NCI-H524 treated with DMSO at 0.1 percent for 48 hours (cell line): ENCODE measurements around the gene RGS8.

Experiments
- DNase-seq: peaks from one replicate; lab custom pipeline; 2025; lab: John Stamatoyannopoulos, UW

RGS8 gene

DNA sequence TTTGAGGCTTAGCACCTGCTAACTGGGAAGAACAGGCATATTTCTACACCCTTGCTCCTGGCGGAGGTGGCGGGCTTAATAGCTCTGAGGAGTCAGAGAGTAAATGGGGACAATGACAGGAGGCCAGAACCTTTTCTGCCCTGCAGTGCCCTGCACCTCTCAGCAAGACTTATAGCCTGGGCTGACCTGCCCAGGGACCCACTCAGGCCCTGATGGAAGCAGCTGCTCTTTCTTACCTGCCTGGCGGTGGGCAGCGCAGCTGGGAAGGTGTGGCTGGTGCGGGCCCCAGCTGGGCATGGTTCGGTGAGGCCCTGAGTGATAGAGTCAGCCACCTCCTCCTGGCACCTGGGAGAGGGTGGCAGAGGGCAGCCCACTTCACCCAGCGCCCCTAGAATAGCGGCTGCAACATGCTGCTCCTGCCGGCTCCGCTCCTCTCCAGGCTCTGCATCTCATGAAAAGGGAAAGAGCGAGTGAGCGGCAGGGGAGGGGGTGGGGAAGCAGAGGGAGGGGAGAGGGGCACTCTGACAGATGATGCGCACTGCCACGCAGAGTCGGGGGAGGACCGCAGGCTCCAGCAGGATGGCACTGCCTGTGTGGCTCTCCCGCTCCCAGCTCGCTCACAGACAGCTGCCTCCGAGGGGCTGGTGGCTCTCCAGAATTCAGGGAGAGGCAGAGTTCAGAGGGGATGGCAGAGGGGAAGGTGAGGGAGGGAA is at the start of gene RGS8:
Gene RGS8, minus strand, starts transcription at position 472 of the 713 bp plus-strand sequence. CDS start 14,938 bp downstream, outside the sequence.
- DNase-seq = no peak

GRCh38 chr1:182731852-182732575 is 47.6 kb upstream of the RGS8 start:
- DNase-seq = no peak

DNA sequence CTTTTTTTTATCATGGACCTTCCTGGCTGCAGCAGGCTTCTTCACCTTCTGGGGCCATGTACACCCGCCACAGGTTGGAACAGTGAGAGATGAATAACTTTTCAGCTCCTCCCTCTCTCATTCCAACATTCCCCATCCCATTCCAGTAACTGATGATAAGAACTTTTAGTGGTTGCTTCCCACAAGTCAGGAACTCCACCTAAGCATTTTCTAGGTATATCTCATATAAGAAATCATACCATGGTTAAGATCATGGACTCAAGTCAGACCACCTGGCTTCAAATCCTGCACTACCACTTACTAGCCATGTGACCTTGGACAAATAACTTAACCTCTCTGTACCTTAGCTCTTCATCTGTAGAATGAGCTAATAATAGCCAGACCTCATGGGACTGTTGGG is 42.5 kb upstream of the RGS8 start:
- no peak for DNase-seq

DNA sequence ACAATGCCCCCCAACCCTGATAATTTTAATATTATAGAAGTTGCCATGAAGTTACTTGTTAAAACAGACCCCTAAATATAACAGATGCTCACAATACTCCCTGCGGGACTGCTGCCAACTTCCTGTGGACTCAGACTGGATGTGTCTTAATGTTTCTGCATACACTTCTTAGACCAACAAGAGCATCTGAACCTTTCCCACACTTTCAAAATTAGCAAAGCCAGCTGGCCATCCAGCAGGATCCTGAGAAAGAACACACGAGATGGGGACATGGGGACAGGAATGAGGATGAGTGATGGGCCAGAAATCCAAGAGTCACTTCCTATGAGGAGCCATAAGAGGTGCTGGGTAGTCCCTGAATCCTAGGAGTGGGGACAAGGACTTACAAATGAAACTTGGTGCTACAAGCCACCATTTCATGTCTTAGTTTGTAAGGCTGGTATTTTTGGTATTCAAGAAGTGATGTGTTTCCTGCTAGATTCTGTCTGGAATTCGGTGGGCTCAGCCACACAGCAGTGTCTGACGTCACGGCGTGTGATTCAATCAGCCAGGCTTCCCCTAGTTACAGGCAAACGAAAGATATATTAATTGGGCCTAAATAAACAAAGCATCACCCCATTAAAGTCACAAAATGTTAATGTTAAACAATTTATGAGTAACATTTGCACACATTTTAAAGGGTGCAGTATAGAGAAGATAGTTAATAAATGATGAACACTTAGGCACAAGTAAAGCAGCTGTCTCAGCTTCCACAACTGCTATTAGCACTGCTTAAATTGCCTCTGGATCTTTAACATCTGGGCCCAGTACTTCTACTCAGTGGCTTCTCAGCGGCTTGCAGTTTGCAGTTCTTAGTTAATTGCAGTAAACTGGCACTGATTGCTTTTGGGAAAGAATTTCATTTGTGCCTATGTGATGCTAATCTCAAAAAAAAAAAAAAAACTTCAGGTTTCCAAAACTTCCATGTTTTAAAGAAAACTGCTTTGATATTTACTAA is 41.2 kb upstream of the RGS8 start:
- no peak for DNase-seq

- DNase-seq = no peak
These were observed 39.8 kb upstream of the RGS8 start for GRCh38 chr1:182724215-182724614.

- DNase-seq = no peak
These were observed 38.8 kb upstream of the RGS8 start for GRCh38 chr1:182723200-182723599.

GRCh38 chr1:182721525-182721924 is 37.1 kb upstream of the RGS8 start:
- no peak for DNase-seq

DNA sequence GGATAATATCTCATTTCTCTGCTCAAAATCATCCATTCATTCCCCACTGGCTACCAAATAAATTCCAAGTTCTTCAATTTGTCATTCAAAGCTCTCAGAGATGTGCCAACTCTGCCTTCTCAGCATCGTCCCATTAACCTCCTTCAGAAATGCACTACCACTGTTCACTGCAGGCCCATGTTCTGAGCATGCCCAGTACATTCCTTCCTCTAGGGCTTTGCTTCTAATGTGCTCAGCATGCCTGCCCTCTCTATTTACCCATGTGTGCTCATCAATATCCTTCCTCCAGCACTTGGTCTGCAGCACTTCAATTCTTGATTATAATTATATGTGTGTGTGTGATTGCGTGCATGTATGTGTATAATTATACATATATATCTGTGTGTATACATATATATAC is 36.1 kb upstream of the RGS8 start:
- no peak for DNase-seq

DNA sequence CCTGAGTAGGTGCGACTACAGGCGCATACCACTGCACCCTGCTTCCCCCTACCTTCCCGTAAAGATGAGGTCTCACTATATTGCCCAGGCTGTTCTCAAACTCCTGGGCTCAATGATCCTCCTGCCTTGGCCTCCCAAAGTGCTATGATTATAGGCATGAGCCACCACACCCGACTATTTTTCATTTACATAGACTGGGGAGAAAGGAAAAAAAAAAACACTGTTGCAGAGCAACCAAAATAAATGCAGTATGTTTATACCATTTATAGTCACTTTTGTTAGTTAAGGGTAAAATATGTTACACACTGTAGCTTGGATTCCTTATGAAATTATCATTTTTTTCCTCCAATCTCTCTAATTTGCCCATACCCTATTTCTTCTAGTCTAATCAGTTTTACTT is 35.2 kb upstream of the RGS8 start:
- no peak for DNase-seq

DNA sequence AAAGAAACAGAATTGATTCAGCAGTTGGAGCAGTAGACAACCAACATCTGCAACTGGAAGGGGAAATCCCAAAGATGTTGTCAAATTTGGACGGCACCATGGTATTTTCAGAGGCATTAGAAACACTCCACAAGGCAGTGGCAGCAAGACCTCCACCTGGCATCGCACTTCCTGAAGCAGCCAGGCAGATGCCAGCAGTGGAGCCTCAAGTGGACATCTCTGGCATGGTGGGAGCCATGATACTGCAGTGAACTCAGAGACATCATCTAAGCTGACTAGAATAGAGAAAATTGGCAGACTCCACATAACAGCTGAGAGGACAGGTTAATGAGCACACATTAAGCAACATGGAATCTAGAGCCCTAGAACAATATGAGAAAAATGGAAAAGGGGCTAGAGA is 33.9 kb upstream of the RGS8 start:
- no peak for DNase-seq

- DNase-seq = no peak
These were observed 32.6 kb upstream of the RGS8 start for GRCh38 chr1:182716740-182717720.

DNA sequence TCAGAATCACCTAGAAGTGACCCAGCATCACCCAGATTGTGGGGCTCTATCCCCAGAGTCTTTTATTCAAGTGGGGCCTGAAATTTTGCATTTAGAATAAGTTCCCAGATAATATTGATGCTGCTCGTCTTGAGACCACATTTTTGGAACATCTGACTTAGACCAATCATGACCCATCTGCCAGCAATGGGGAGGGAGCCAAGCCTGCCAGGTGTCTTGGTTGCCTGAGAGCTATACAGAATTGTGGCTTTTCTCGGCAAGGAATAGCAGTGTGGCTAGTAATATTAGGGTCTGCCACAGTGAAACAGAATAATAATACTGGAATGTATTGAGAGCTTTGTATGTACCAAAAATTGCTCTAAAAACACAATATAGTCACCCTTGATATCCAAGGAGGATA is 31.1 kb upstream of the RGS8 start:
- no peak for DNase-seq

- DNase-seq = no peak
These were observed 30.2 kb upstream of the RGS8 start for GRCh38 chr1:182714546-182714945.

- no peak for DNase-seq
These were observed 29.6 kb upstream of the RGS8 start for GRCh38 chr1:182713939-182714338.

DNA sequence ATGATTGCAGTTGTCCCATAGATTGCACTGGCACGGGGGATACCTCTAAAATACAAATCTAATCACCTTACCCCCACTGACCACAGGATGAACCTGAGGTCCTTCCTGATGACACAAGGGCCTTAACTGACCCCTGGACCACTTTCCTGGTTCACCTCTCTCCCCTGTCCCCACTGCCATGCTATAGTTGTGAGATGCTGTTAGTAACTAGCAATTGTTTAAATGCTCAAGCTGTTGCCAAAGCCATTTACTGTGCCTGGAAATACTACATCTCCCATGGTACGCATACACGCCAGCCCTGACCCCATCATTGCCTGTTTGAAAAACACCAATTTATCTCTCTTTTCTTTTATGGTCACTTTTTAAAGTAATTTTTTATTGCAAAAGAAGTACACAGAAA is 29.1 kb upstream of the RGS8 start:
- no peak for DNase-seq

DNA sequence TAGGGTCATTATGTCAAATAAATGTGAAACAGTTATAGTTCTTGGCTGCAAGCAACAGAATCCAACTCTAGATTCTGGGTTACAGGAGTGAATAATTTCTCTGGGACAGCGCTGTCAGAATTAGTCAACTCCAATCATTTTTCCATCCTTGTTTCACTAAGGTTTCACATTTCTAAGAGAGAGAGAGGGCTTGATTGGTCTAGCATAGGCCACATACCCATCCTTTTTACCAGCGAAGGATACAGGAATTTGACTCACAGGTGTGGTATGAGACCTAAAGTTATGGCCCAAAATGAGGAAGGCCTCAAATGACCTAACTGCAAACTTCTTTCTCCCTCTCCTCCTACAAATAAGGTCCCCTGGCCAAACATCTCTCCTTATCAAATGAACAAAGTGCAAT is 25.5 kb upstream of the RGS8 start:
- no peak for DNase-seq

GRCh38 chr1:182709225-182709764 is 24.9 kb upstream of the RGS8 start:
- DNase-seq = no peak

GRCh38 chr1:182707122-182707521 is 22.7 kb upstream of the RGS8 start:
- no peak for DNase-seq

- no peak for DNase-seq
These were observed 20.3 kb upstream of the RGS8 start for GRCh38 chr1:182704677-182705076.

DNA sequence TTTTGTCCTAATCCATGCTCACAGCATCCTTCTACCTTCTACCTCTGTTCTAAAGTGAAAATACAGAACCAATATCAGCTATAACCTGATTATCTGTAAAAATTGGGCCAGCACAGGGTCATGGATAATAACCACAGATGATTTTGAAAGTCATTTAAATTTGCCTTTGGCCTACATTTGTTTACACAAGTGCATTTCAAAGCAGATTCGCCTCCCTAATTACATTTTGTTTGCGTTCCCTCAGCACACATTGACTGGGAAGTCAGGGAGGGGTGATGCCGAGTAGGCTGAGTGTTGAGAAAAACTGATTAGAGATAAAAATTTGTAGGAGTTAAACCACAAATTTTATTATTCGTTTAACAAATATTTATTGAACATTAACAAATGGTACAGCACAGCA is 19.2 kb upstream of the RGS8 start:
- no peak for DNase-seq
